M059J (cell line): ENCODE results near the gene MEI1. TPM values are rescaled to one million over a fixed set of nuclear protein-coding genes. Genes with fewer than 3 reads are reported as not detected.

ENCODE experiments used
- DNase-seq: peaks from one replicate; pipeline ENCODE4 v3.0.0-alpha.2; 2012; ENCODE audit warnings: low read depth
- total RNA-seq: library from RNA; depleted of rRNA; stranded (reverse); fragments of >200 nt; shearing (Covaris generic); gene quantifications from 2 replicates; pipeline ENCODE4 v1.2.3, GENCODE V29; 2014; rRNA removed

The MEI1 gene
- total RNA-seq, 1 experiment from 2014 or later = not detected

DNA sequence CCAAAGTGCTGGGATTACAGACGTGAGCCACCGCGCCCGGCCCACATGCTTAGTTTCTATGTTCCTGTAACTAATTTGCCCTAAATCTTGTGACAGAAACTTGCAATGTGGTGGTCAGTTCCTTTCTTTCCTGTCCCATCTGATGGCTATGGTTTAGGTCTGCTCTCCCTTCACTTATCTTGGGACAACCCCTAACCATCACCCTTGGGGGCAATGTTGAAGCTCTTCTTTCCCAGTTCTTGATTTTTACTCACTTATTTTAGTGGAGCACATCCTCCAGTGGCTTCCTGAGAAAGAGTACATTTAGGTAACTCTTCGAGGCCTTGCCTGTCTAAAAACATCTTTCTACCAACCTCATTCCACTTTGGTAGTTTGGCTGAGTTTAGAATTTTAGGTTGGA is 140.9 kb downstream of the MEI1 start:
- no peak for DNase-seq

DNA sequence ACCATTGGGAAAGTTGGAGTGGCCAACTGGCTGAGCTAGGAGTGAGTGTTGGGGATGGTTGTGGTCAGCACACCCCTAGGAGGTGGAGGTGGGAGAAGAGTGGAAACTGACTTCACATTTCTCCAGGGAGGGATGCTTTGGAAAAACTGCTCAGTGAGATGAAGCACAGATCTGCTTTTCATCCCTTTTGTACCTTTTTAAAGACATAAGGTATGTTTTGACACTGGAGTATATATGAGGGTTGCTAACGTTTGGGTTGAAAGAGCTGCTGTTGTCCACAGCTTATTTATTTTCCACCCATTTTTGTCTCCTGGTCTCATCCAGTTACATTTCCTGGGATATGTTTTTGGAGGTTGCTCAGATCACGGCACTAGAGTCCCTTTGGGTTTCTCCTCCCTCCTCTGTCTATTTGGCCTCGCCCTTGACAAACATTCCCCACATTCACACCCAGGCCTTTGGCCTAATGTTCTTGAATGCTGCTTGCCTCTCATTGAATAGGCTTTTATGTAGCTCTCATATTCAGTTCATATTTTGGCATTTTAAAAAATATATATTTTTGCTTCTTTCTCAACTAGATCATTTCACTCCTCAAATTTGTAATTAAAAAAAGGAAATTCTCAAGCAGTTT is 141.9 kb downstream of the MEI1 start:
- no peak for DNase-seq

- DNase-seq = no peak
These were observed 144.0 kb downstream of the MEI1 start for GRCh38 chr22:41842996-41843970.

DNA sequence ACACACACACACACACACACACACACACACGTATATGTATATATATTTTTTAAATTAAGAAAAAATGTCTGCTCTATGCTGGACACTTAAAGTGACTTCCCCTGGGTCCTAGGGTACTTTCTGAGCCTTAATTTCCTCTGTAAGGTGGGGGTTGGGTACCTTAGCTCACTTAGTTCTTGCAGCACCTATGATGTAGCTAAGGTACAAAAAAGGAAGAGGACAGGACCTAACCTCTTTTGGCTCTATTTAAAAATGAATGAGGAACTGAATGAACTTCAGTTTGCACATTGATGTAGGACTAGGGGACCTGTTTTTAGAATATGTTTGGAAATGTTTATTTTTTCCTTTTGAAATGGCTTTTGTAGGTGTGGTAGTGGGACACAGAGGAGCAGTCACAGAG is 144.7 kb downstream of the MEI1 start:
- no peak for DNase-seq

DNA sequence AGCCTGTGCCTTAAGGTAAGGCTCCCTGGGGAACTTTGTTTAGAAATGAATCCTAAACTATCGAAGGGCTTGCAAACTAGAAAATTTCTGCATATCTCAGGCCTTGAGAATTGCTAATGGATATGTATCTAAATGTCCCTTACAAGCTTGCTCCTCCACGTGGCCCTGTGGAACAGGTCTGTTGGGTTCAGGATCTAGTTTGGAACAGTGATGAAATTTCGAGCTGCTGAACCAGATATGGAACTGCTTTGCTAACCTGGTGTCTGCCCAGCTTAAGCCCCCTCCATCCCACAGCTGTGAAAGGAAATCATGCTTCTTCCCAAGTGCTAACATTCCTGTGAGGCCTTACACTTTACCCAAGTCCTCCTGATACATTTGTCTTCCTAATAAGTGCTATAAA is 145.2 kb downstream of the MEI1 start:
- no peak for DNase-seq

- no peak for DNase-seq
These were observed 146.3 kb downstream of the MEI1 start for GRCh38 chr22:41845380-41846267.

GRCh38 chr22:41846268-41846987 is 147.1 kb downstream of the MEI1 start:
- no peak for DNase-seq

DNA sequence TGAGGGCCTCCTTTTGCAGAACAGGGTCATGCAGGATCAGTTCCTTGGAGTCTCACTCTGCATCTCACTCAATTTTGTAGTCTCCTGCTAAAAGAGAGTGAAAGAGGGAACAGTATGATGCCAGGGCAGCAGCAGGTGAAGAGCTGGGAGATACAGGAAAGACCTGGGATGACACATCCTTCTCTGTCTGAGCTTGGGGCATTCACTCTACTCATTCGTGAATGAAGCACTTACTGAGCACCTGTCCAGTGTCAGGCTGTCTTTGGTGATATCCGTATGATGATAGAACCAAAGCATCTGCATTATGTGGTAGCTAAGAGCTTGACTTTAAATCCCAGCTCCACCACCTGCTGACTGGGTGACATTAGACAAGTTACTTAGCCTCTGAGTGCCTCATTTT is 148.0 kb downstream of the MEI1 start:
- DNase-seq = no peak

DNA sequence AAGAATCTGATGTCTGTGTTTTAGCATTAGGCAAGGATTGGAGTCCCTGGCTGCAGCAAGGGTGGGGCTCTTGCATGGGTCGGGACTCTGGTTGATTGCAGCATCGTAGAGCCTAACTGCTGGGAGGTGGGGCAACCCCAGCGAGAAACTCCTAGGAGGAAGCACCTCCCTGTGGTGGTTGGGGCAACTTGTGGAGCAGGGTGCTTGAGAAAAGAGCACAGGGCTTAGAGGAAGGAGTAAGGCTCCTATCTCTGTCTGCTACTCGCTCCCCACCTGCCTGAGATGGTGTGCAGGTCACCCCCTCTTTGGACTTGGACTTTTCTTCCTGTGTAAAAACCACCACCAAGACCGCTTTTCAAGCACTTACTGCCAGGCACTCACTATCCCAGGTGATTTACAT is 149.2 kb downstream of the MEI1 start:
- no peak for DNase-seq

Other genes starting within 250 kb of the MEI1 start
- gene PHF5A, start 230.8 kb upstream of the MEI1 start, total RNA-seq = 42.8 and 69.0 TPM in 2 replicates
- gene ACO2, start 230.4 kb upstream of the MEI1 start, total RNA-seq = 28.1 and 43.7 TPM in 2 replicates
- 21.5 and 22.5 TPM in 2 replicates for gene POLR3H, start 155.0 kb upstream of the MEI1 start, total RNA-seq
- 0.25 TPM in 1 of 2 replicates, not detected in the other for gene CSDC2, start 138.5 kb upstream of the MEI1 start, total RNA-seq
- gene PMM1, start 109.7 kb upstream of the MEI1 start, total RNA-seq = 13.4 and 15.8 TPM in 2 replicates
- gene DESI1, start 78.5 kb upstream of the MEI1 start, total RNA-seq = 20.0 and 26.0 TPM in 2 replicates
- 392 and 397 TPM in 2 replicates for gene XRCC6, start 78.2 kb upstream of the MEI1 start, total RNA-seq
- gene SNU13, start 10.6 kb upstream of the MEI1 start, total RNA-seq = 77.7 and 96.3 TPM in 2 replicates
- 10.3 and 12.0 TPM in 2 replicates for gene CCDC134, start 101.2 kb downstream of the MEI1 start, total RNA-seq
- 30.3 and 44.9 TPM in 2 replicates for gene SREBF2, start 133.6 kb downstream of the MEI1 start, total RNA-seq
- gene SHISA8, start 215.6 kb downstream of the MEI1 start, total RNA-seq = not detected in 2 replicates
- gene TNFRSF13C, start 227.3 kb downstream of the MEI1 start, total RNA-seq = 0.05 and 0.10 TPM in 2 replicates
- 47.5 and 62.8 TPM in 2 replicates for gene CENPM, start 247.6 kb downstream of the MEI1 start, total RNA-seq